Mesodermal cell (in vitro differentiated cells): Measurements from ENCODE around the gene RAB27A. TPM values are rescaled to one million over a fixed set of nuclear protein-coding genes. Genes with fewer than 3 reads are reported as not detected.
A peak's percentile ranks its signal among the peaks of the same experiment; 100 is the strongest.

Experiments used
- H3K27ac ChIP-seq: 2 replicates; pipeline ENCODE4 v1.7.0; 2013; ENCODE audit warnings: mild to moderate bottlenecking, low read depth, low read length, moderate library complexity; ENCODE audit not compliant: severe bottlenecking
- H3K36me3 ChIP-seq: 2 replicates; pipeline ENCODE4 v1.7.1; 2013; ENCODE audit warnings: mild to moderate bottlenecking, low read length, moderate library complexity; ENCODE audit not compliant: control insufficient read depth, insufficient read depth
- H3K4me1 ChIP-seq: one replicate; pipeline ENCODE4 v1.7.1; 2013; ENCODE audit warnings: mild to moderate bottlenecking, low read length; ENCODE audit not compliant: insufficient read depth, control insufficient read depth, poor library complexity, severe bottlenecking
- H3K4me3 ChIP-seq: 2 replicates; pipeline ENCODE4 v1.7.0; 2013; ENCODE audit warnings: low read length, control low read depth, mild to moderate bottlenecking; ENCODE audit not compliant: insufficient read depth, poor library complexity, severe bottlenecking; ENCODE audit errors: extremely low read depth
- H3K9me3 ChIP-seq: 2 replicates; pipeline ENCODE4 v1.7.1; 2013; ENCODE audit warnings: mild to moderate bottlenecking, low read length, moderate library complexity; ENCODE audit not compliant: control insufficient read depth
- WGBS, 2 experiments: methylation state at CpG; one replicate each; pipeline ENCODE4 v1.1.5; 2013; ENCODE audit warnings: missing lambda C conversion rate in 2 of 2; ENCODE audit not compliant: insufficient coverage in 2 of 2; 5-methylcytosine and 5-hydroxymethylcytosine counted together
- polyA plus RNA-seq, 2 experiments: library from polyadenylated mRNA; stranded (reverse); fragments of 50-300 nt; gene quantifications; one replicate each; pipeline ENCODE4 v1.2.3, GENCODE V29; 2013

The RAB27A gene
- polyA plus RNA-seq (2013, experiment 1 of 2), result 9.2 TPM
- polyA plus RNA-seq (2013, experiment 2 of 2), result 8.3 TPM

DNA sequence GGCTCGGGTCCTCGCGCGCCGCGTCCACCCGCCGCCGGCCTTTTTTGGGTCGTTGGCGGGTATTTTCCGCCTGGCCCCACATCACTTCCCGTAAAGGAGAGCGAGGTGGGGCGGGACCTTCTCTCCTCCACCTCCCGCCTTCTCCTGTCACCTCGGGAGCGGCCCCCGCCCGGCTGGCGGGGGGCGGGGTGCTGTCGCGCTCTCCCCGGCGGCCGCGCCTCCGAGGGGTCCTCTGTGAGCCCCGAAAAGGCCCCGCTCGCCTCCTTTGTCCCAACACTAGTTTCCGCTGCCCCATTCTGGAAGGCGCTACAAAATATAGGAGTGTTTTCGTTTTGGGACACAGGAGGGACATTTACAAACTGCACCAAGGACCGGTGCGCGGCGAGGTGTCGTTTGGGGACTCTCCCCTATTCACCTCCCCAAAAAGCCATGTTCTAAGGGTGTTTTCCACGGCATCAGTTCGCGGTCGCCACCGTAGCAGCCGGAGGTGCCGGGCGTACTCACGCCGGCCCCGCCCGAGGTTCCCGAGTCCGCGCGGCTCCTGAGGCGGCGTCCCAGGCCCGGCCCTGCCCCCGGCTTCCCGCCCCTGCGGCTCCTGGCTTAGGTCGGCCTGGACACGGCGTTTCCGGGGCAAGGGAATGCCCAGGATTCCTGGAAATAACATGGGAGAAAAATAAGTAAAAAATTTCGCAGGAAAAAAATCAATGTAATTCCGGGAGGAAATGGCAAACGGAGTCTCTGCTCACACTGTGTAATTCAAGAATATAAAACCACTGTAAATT, at the start of gene RAB27A:
TSS of gene RAB27A (minus strand) at position 68 of the 782 bp plus-strand sequence. CDS start 54,879 bp downstream, outside the sequence.
- peak within 1 kb of the TSS; percentile 76 for H3K4me3 ChIP-seq
- 0% methylated on average over 48 to 53 of the region's 69 CpGs for WGBS, 2 experiments
- H3K9me3 ChIP-seq, result no peaks in the 10 kb centered on the region
- peak within 1 kb of the TSS; percentile 62 for H3K27ac ChIP-seq
- no peaks in the 10 kb centered on the region for H3K36me3 ChIP-seq
- H3K4me1 ChIP-seq, result no peaks in the 10 kb centered on the region

DNA sequence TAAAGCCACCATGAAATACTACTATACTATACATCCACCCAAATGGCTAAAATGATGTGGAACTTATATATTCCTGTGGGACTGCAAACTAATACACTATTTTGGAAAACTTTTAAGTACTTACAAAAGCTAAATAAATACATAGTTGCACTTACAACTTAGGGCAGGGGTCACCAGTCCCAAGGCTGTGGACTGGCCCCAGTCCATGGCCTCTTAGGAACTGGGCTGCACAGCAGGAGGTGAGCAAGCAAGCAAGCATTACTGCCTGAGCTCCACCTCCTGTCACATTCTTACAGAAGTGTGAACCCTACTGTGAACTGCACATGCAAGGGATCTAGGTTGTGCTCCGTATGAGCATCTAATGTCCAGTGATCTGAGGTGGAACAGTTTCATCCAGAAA, 47.5 kb upstream of the RAB27A start:
- Histone ChIP-seq H3K4me1 (no peaks in the 10 kb centered on the region), H3K36me3 (no peaks in the 10 kb centered on the region), H3K9me3 (no peaks in the 10 kb centered on the region), H3K27ac (no peak overlapping the region), H3K4me3 (no peak overlapping the region)
- WGBS, 2 experiments, result 80% methylated on average over 1 of the region's 1 CpG; no CpG with 5 or more reads in 1 of the 2 experiments

GRCh38 chr15:55334997-55335396, 45.4 kb upstream of the RAB27A start:
- H3K27ac ChIP-seq, result no peak overlapping the region
- no peaks in the 10 kb centered on the region for H3K4me1 ChIP-seq
- no CpG with 5 or more reads among the region's 1 CpG for WGBS, 2 experiments
- no peak overlapping the region for H3K4me3 ChIP-seq
- peaks cover 5% of the 10 kb centered on the region for H3K36me3 ChIP-seq
- H3K9me3 ChIP-seq, result no peaks in the 10 kb centered on the region

- 80 to 100% methylated on average over 2 of the region's 5 CpGs for WGBS, 2 experiments
- Histone ChIP-seq H3K27ac (no peak overlapping the region), H3K36me3 (peaks cover 5% of the 10 kb centered on the region), H3K4me1 (no peaks in the 10 kb centered on the region), H3K4me3 (no peak overlapping the region), H3K9me3 (no peaks in the 10 kb centered on the region)
Observed at GRCh38 chr15:55334371-55334770, 44.8 kb upstream of the RAB27A start.

GRCh38 chr15:55327387-55327786, 37.8 kb upstream of the RAB27A start:
- Histone ChIP-seq H3K4me3 (no peak overlapping the region), H3K4me1 (no peaks in the 10 kb centered on the region), H3K27ac (no peak overlapping the region), H3K9me3 (no peaks in the 10 kb centered on the region), H3K36me3 (peaks cover 5% of the 10 kb centered on the region)
- no CpG with 5 or more reads among the region's 1 CpG for WGBS, 2 experiments

GRCh38 chr15:55322467-55322866, 32.9 kb upstream of the RAB27A start:
- H3K36me3 ChIP-seq, result no peaks in the 10 kb centered on the region
- H3K27ac ChIP-seq, result no peak overlapping the region
- no peaks in the 10 kb centered on the region for H3K4me1 ChIP-seq
- H3K4me3 ChIP-seq, result no peak overlapping the region
- no peaks in the 10 kb centered on the region for H3K9me3 ChIP-seq
- 90 to 100% methylated on average over 1 to 2 of the region's 5 CpGs for WGBS, 2 experiments

DNA sequence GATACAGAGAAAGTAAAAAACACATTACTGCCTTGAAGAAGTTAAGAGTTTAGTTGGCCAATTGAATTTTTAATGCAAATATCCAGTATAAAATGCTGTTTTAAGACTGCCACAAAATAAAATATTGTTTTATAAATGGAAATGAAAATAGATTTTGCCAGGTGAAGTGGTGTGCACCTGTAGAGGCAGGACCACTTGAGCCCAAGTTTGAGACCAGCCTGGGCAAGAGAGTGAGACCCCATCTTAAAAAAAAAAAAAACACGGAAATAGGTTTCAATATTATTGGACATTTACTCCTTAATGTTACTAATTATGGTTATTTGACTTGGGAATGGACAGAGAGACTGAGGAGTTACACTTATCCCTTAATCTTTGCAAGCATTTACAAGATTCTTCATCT, 31.4 kb upstream of the RAB27A start:
- no peak overlapping the region for H3K4me3 ChIP-seq
- WGBS, 2 experiments, result no CpG with 5 or more reads among the region's 1 CpG
- H3K36me3 ChIP-seq, result peaks cover 5% of the 10 kb centered on the region
- no peaks in the 10 kb centered on the region for H3K9me3 ChIP-seq
- no peak overlapping the region for H3K27ac ChIP-seq
- H3K4me1 ChIP-seq, result no peaks in the 10 kb centered on the region

GRCh38 chr15:55320238-55320550, 30.6 kb upstream of the RAB27A start:
- no peak overlapping the region for H3K27ac ChIP-seq
- peaks cover 5% of the 10 kb centered on the region for H3K36me3 ChIP-seq
- no CpG with 5 or more reads among the region's 2 CpGs for WGBS, 2 experiments
- H3K4me1 ChIP-seq, result no peaks in the 10 kb centered on the region
- no peaks in the 10 kb centered on the region for H3K9me3 ChIP-seq
- H3K4me3 ChIP-seq, result no peak overlapping the region

GRCh38 chr15:55319537-55320237, 30.1 kb upstream of the RAB27A start:
- Histone ChIP-seq H3K4me1 (no peaks in the 10 kb centered on the region), H3K9me3 (no peaks in the 10 kb centered on the region), H3K27ac (peak overlapping the region; percentile 73), H3K4me3 (peak overlapping the region; percentile 68), H3K36me3 (peaks cover 5% of the 10 kb centered on the region)
- WGBS, 2 experiments, result 60% methylated on average over 3 of the region's 4 CpGs

GRCh38 chr15:55318588-55319494, 29.2 kb upstream of the RAB27A start, which contains the start of the genes PIGB and PIGBOS1:
PIGB (plus strand) TSS chr15:55319222; CDS start chr15:55319251, 29 bp downstream.
PIGBOS1 (minus strand) TSS chr15:55319123; CDS start chr15:55317792, 1,331 bp downstream.
- Histone ChIP-seq H3K4me1 (no peaks in the 10 kb centered on the region), H3K36me3 (peaks cover 5% of the 10 kb centered on the region), H3K9me3 (no peaks in the 10 kb centered on the region), H3K4me3 (peak within 1 kb of the TSS; percentile 68), H3K27ac (peak within 1 kb of the TSS; percentile 73)
- WGBS, 2 experiments, result 7% methylated on average over 43 of the region's 49 CpGs
